Spleen (tissue), 11 donors: ENCODE data around the gene CCDC124. TPM values are rescaled to one million over a fixed set of nuclear protein-coding genes. Genes with fewer than 3 reads are reported as not detected.

Source experiments
- DNase-seq: peaks from one replicate; pipeline ENCODE4 v3.0.0-alpha.2; 2020
- H3K27ac ChIP-seq, 8 donors: fragments of 200-600 bp; sonication (generic) in 7 of 8; 1 replicate in 4 of 8; 2 replicates in 4 of 8; pipeline versions ENCODE4 v1.5.0 to v1.8.0; 2016 to 2021; ENCODE audit warnings: inconsistent platforms in 4 of 8, mild to moderate bottlenecking in 4 of 8, moderate library complexity in 1 of 8
- H3K27me3 ChIP-seq, 7 donors: fragments of 200-600 bp; sonication (generic) in 6 of 7; replicated peaks in 1 of 7; 1 replicate in 4 of 7; 2 replicates in 3 of 7; pipeline versions ENCODE4 v1.5.0 to v1.8.0; 2016 to 2021; ENCODE audit warnings: inconsistent platforms in 3 of 7, mild to moderate bottlenecking in 1 of 7
- H3K36me3 ChIP-seq, 6 donors: fragments of 200-600 bp; sonication (generic) in 5 of 6; 1 replicate in 4 of 6; 2 replicates in 2 of 6; pipeline versions ENCODE4 v1.5.0 to v1.8.0; 2016 to 2021; ENCODE audit warnings: inconsistent platforms in 2 of 6
- H3K4me1 ChIP-seq, 6 donors: fragments of 200-600 bp; sonication (generic) in 5 of 6; 1 replicate in 3 of 6; 2 replicates in 3 of 6; pipeline versions ENCODE4 v1.5.0 to v1.8.0; 2016 to 2021; ENCODE audit warnings: inconsistent platforms in 3 of 6
- H3K4me3 ChIP-seq, 8 donors: fragments of 200-600 bp; sonication (generic) in 7 of 8; 1 replicate in 4 of 8; 2 replicates in 4 of 8; pipeline versions ENCODE4 v1.5.0 to v1.8.0; 2016 to 2021; ENCODE audit warnings: inconsistent platforms in 4 of 8, mild to moderate bottlenecking in 4 of 8, moderate library complexity in 2 of 8
- H3K9me3 ChIP-seq, 8 donors: fragments of 200-600 bp; sonication (generic) in 7 of 8; 1 replicate in 4 of 8; 2 replicates in 4 of 8; pipeline versions ENCODE4 v1.5.0 to v1.8.0; 2016 to 2021; ENCODE audit warnings: inconsistent platforms in 4 of 8
- POLR2A ChIP-seq, 3 donors: fragments of 450-650 bp; IDR thresholded peaks; one replicate each; pipeline ENCODE4 v1.5.1; 2017; ENCODE audit warnings: antibody characterized with exemption in 3 of 3, mild to moderate bottlenecking in 1 of 3
- POLR2AphosphoS5 ChIP-seq, 3 donors: sonication (generic); formaldehyde crosslinking; IDR thresholded peaks; one replicate each; pipeline ENCODE4 v1.5.1; 2017; ENCODE audit warnings: antibody characterized with exemption in 3 of 3
- WGBS, 5 donors: extraction: QIAGEN DNeasy Blood & Tissue Kit in 3 of 5; methylation state at CpG; one replicate each; pipeline versions ENCODE4 v1.1.5 to v1.1.7; 2013 to 2018; 5-methylcytosine and 5-hydroxymethylcytosine counted together
- intact Hi-C: fragments of 100-400 bp; cut with DNase I; formaldehyde crosslinking; loops from one replicate; pipeline ENCODE4 v1.15.0; 2023; ENCODE audit warnings: low total_unique reads
- polyA plus RNA-seq, 3 donors: library from polyadenylated mRNA; stranded (reverse); fragments of 200-250 nt; gene quantifications; one replicate each; pipeline ENCODE4 v1.2.1, GENCODE V29; 2013
- small RNA-seq, 4 donors: library from RNA; depleted of rRNA; stranded (forward); fragments of <200 nt; gene quantifications; one replicate each; pipeline ENCODE3, GENCODE V24; 2016
- total RNA-seq, 7 donors: library from RNA; depleted of rRNA in 3 of 7; stranded (reverse); fragments of >200 nt in 3 of 7; fragmentation: NEBNext Ultra II Directional in 4 of 7; extraction: Animal tissue kit (Norgen Biotek cat#: 25700) in 4 of 7; gene quantifications; one replicate each; pipeline versions ENCODE4 v1.1.0 to v1.2.1, GENCODE V29; 2016 to 2021
- TF ChIP-seq, protein P1 (sequence below), 11 experiments: fragments of 200-600 bp in 7 of 11; fragments of 450-650 bp in 4 of 11; sonication (generic) in 4 of 11; IDR thresholded peaks in 8 of 11; conservative IDR thresholded peaks in 3 of 11; 1 replicate in 7 of 11; 2 replicates in 4 of 11; pipeline versions ENCODE4 v1.4.0 to v1.8.0; 2016 to 2021; ENCODE audit warnings: antibody characterized with exemption in 11 of 11, inconsistent platforms in 4 of 11, mild to moderate bottlenecking in 1 of 11
- donor health status: healthy with polysubstance abuse.
- donor health status: DM: no; HTN: no; CAD: no; lungs with moderate emphysema.
- donor health status: DM: no; HTN: no; CAD: no.
- donor health status: Bipolar disorder and iron deficiency.
- donor health status: healthy.
- donor health status: DM: no; HTN: no; CAD: no.
- donor health status: DM: yes; HTN: yes; CAD: no.

The CCDC124 gene
- total and polyA plus RNA-seq, 10 donors: 29.5 to 89.9 (median 43.0) TPM

GRCh38 chr19:17989425-17990094, 56.7 kb downstream of the CCDC124 start:
- WGBS, 5 donors: 89 to 96% (median 92%) methylated on average over 16 of the region's 16 CpGs
- intact Hi-C loops: loop anchor here (10.0 kb wide), 1 partner anchor 125 kb away; no protein-coding TSS in a partner anchor
- Histone ChIP-seq H3K4me1 (no peaks in the 10 kb centered on the region), H3K27ac (no peak overlapping the region), H3K27me3 (peaks cover 0 to 27% (median 0%) of the 10 kb centered on the region in 7 donors), H3K36me3 (no peaks in the 10 kb centered on the region), H3K9me3 (no peaks in the 10 kb centered on the region), H3K4me3 (no peak overlapping the region)
- DNase-seq: no peak
- TF ChIP-seq POLR2A (IDR thresholded peaks at IDR 0.05) (no peak), POLR2AphosphoS5 (IDR thresholded peaks at IDR 0.05) (no peak)
- TF ChIP-seq, protein P1, sequence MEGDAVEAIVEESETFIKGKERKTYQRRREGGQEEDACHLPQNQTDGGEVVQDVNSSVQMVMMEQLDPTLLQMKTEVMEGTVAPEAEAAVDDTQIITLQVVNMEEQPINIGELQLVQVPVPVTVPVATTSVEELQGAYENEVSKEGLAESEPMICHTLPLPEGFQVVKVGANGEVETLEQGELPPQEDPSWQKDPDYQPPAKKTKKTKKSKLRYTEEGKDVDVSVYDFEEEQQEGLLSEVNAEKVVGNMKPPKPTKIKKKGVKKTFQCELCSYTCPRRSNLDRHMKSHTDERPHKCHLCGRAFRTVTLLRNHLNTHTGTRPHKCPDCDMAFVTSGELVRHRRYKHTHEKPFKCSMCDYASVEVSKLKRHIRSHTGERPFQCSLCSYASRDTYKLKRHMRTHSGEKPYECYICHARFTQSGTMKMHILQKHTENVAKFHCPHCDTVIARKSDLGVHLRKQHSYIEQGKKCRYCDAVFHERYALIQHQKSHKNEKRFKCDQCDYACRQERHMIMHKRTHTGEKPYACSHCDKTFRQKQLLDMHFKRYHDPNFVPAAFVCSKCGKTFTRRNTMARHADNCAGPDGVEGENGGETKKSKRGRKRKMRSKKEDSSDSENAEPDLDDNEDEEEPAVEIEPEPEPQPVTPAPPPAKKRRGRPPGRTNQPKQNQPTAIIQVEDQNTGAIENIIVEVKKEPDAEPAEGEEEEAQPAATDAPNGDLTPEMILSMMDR (IDR thresholded peaks at IDR 0.05 in 8 of 11, conservative IDR thresholded peaks at IDR 0.05 in 3 of 11): no peak

GRCh38 chr19:17993076-17993813, 60.4 kb downstream of the CCDC124 start:
- H3K36me3 ChIP-seq: no peaks in the 10 kb centered on the region
- DNase-seq: no peak
- H3K4me3 ChIP-seq: no peak overlapping the region
- H3K27me3 ChIP-seq: peaks cover 0 to 18% (median 0%) of the 10 kb centered on the region in 7 donors
- 83 to 93% (median 87%) methylated on average over 22 to 27 of the region's 27 CpGs for WGBS, 5 donors
- TF ChIP-seq POLR2A (IDR thresholded peaks at IDR 0.05) (no peak), POLR2AphosphoS5 (IDR thresholded peaks at IDR 0.05) (no peak)
- TF ChIP-seq, protein P1 (IDR thresholded peaks at IDR 0.05 in 8 of 11, conservative IDR thresholded peaks at IDR 0.05 in 3 of 11): no peak
- no peaks in the 10 kb centered on the region for H3K9me3 ChIP-seq
- intact Hi-C loops: loop anchor here (10.0 kb wide), 1 partner anchor 128 kb away; no protein-coding TSS in a partner anchor
- no peak overlapping the region for H3K27ac ChIP-seq
- H3K4me1 ChIP-seq: peaks cover 0 to 14% (median 7%) of the 10 kb centered on the region in 6 donors

Small RNAs within 50 kb of the gene (small RNA-seq; reads per million reads assigned to genes)
- gene RNA5SP468: 0 reads per million in 4 donors

Other genes starting within 250 kb of the CCDC124 start
- 10 to 100 TPM in 1 of 7 donors, 1 to 10 TPM in 6; 2.9 to 10.7 (median 5.1) TPM for gene UNC13A, start 244.7 kb upstream of the CCDC124 start, total RNA-seq
- gene UNC13A, start 244.7 kb upstream of the CCDC124 start, polyA plus RNA-seq: 1 to 10 TPM in 2 of 3 donors, under 1 TPM in 1; 0.73 to 6.2 (median 1.7) TPM
- gene MAP1S, start 213.5 kb upstream of the CCDC124 start, total RNA-seq: 10 to 100 TPM; 33.4 to 63.1 (median 45.6) TPM
- 10 to 100 TPM; 15.0 to 15.9 (median 15.0) TPM for gene MAP1S, start 213.5 kb upstream of the CCDC124 start, polyA plus RNA-seq
- gene FCHO1, start 181.5 kb upstream of the CCDC124 start, total RNA-seq: 10 to 100 TPM; 19.7 to 48.3 (median 34.5) TPM
- 10 to 100 TPM; 11.3 to 20.3 (median 15.3) TPM for gene FCHO1, start 181.5 kb upstream of the CCDC124 start, polyA plus RNA-seq
- 1 to 10 TPM in 2 of 7 donors, under 1 TPM in 3, not detected in 2; 0.36 to 1.6 (median 0.88) TPM for gene B3GNT3, start 137.9 kb upstream of the CCDC124 start, total RNA-seq
- under 1 TPM in 2 of 3 donors, not detected in 1; 0.05 to 0.16 TPM for gene B3GNT3, start 137.9 kb upstream of the CCDC124 start, polyA plus RNA-seq
- 1 to 10 TPM; 2.1 to 6.3 (median 3.4) TPM for gene INSL3, start 111.5 kb upstream of the CCDC124 start, total RNA-seq
- 1 to 10 TPM; 2.1 to 3.2 (median 2.6) TPM for gene INSL3, start 111.5 kb upstream of the CCDC124 start, polyA plus RNA-seq
- 100 to 1,000 TPM in 5 of 7 donors, 10 to 100 TPM in 2; 64.3 to 203 (median 147) TPM for gene JAK3, start 85.0 kb upstream of the CCDC124 start, total RNA-seq
- gene JAK3, start 85.0 kb upstream of the CCDC124 start, polyA plus RNA-seq: 10 to 100 TPM; 30.6 to 81.1 (median 58.2) TPM
- 1,000 to 10,000 TPM; 1,310 to 2,382 (median 1,642) TPM for gene RPL18A, start 73.1 kb upstream of the CCDC124 start, total RNA-seq
- gene RPL18A, start 73.1 kb upstream of the CCDC124 start, polyA plus RNA-seq: 1,000 to 10,000 TPM; 4,642 to 6,872 (median 5,294) TPM
- gene SLC5A5, start 61.1 kb upstream of the CCDC124 start, total RNA-seq: under 1 TPM in 5 of 7 donors, not detected in 2; 0.27 to 0.44 (median 0.32) TPM
- under 1 TPM; 0.19 to 0.52 (median 0.30) TPM for gene SLC5A5, start 61.1 kb upstream of the CCDC124 start, polyA plus RNA-seq
- gene KCNN1, start 34.1 kb downstream of the CCDC124 start, total RNA-seq: not detected
- under 1 TPM; 0.03 to 0.10 (median 0.04) TPM for gene KCNN1, start 34.1 kb downstream of the CCDC124 start, polyA plus RNA-seq
- gene ARRDC2, start 75.2 kb downstream of the CCDC124 start, total RNA-seq: 10 to 100 TPM; 46.0 to 64.6 (median 50.5) TPM
- gene ARRDC2, start 75.2 kb downstream of the CCDC124 start, polyA plus RNA-seq: 10 to 100 TPM; 61.5 to 70.4 (median 64.8) TPM
- gene IL12RB1, start 153.9 kb downstream of the CCDC124 start, total RNA-seq: 10 to 100 TPM; 19.7 to 31.6 (median 25.3) TPM
- 10 to 100 TPM in 2 of 3 donors, 1 to 10 TPM in 1; 9.9 to 21.5 (median 14.8) TPM for gene IL12RB1, start 153.9 kb downstream of the CCDC124 start, polyA plus RNA-seq
- 10 to 100 TPM; 31.3 to 52.7 (median 39.4) TPM for gene MAST3, start 164.8 kb downstream of the CCDC124 start, total RNA-seq
- gene MAST3, start 164.8 kb downstream of the CCDC124 start, polyA plus RNA-seq: 10 to 100 TPM in 2 of 3 donors, 1 to 10 TPM in 1; 8.9 to 17.1 (median 16.1) TPM
- gene PIK3R2, start 220.1 kb downstream of the CCDC124 start, total RNA-seq: 10 to 100 TPM in 6 of 7 donors, 1 to 10 TPM in 1; 6.6 to 22.7 (median 16.3) TPM
- 1 to 10 TPM; 4.2 to 5.1 (median 4.9) TPM for gene PIK3R2, start 220.1 kb downstream of the CCDC124 start, polyA plus RNA-seq
- gene IFI30, start 240.8 kb downstream of the CCDC124 start, total RNA-seq: 100 to 1,000 TPM; 206 to 475 (median 330) TPM
- gene IFI30, start 240.8 kb downstream of the CCDC124 start, polyA plus RNA-seq: 100 to 1,000 TPM; 234 to 299 (median 274) TPM